ENCODE measurements around the gene TSPAN12. TPM values are rescaled to one million over a fixed set of nuclear protein-coding genes. Genes with fewer than 3 reads are reported as not detected.

TSPAN12 gene
- total RNA-seq: not detected in 2 replicates

GRCh38 chr7:120857588-120858573, at the start of gene TSPAN12:
Gene TSPAN12 (minus strand): TSS chr7:120858144. CDS start chr7:120856763, 1,381 bp downstream.

Other genes with a start within 250 kb of the TSPAN12 start
- gene ING3, start 92.6 kb upstream of the TSPAN12 start, total RNA-seq: 3.6 and 9.4 TPM in 2 replicates
- 0.08 and 0.23 TPM in 2 replicates for gene CPED1, start 130.6 kb upstream of the TSPAN12 start, total RNA-seq

Data from hair follicular keratinocyte (primary cell).